OCI-LY3 (cell line): Measurements from ENCODE around the gene TPO.

Experiments used
- H2AFZ ChIP-seq: fragments of 200-600, 300-600 bp; shearing (Covaris generic); 2 replicates; pipeline ENCODE4 v1.6.0; 2014; ENCODE audit warnings: antibody characterized with exemption, low read depth, low read length
- H3K27ac ChIP-seq: fragments of 200-600, 300-600 bp; sonication (generic); 2 replicates; pipeline ENCODE4 v1.5.1; 2014; ENCODE audit warnings: mild to moderate bottlenecking, low read length, moderate library complexity, mixed read lengths
- H3K27me3 ChIP-seq: fragments of 200-600, 300-600 bp; sonication (generic); 2 replicates; pipeline ENCODE4 v1.6.1; 2014; ENCODE audit warnings: low read depth, low read length, mixed read lengths
- H3K36me3 ChIP-seq: fragments of 200-600, 300-600 bp; sonication (generic); replicated peaks from 2 replicates; pipeline ENCODE3; 2014; ENCODE audit warnings: low read depth, low read length, mixed read lengths
- H3K4me1 ChIP-seq: fragments of 300-600, 200-600 bp; sonication (generic); 2 replicates; pipeline ENCODE4 v1.6.1; 2014; ENCODE audit warnings: low read length, mixed read lengths
- H3K4me2 ChIP-seq: fragments of 200-600, 300-600 bp; sonication (generic); 2 replicates; pipeline ENCODE4 v1.6.1; 2014; ENCODE audit warnings: low read length, mixed read lengths
- H3K4me3 ChIP-seq: fragments of 300-600, 200-600 bp; sonication (generic); 2 replicates; pipeline ENCODE4 v1.5.1; 2014; ENCODE audit warnings: antibody characterized with exemption, mild to moderate bottlenecking, low read length, moderate library complexity
- H3K79me2 ChIP-seq: fragments of 300-600, 200-600 bp; shearing (Covaris generic); 2 replicates; pipeline ENCODE4 v1.6.1; 2014; ENCODE audit warnings: mild to moderate bottlenecking, low read length, mixed read lengths
- H3K9ac ChIP-seq: fragments of 300-600, 200-600 bp; shearing (Covaris generic); 2 replicates; pipeline ENCODE4 v1.6.0; 2014; ENCODE audit warnings: mild to moderate bottlenecking, low read length, moderate library complexity
- H3K9me3 ChIP-seq: fragments of 200-600, 300-600 bp; shearing (Covaris generic); 2 replicates; pipeline ENCODE4 v1.6.1; 2014; ENCODE audit warnings: low read length, mixed read lengths; ENCODE audit not compliant: insufficient read depth
- H4K20me1 ChIP-seq: fragments of 200-600, 300-600 bp; sonication (generic); 2 replicates; pipeline ENCODE4 v1.6.1; 2016; ENCODE audit warnings: low read length, mixed read lengths; ENCODE audit not compliant: insufficient read depth
- EZH2phosphoT487 ChIP-seq: fragments of 200-600 bp; shearing (Covaris generic); IDR thresholded peaks from 2 replicates; pipeline ENCODE4 v1.6.1; 2018; ENCODE audit warnings: antibody characterized with exemption, mixed run types, low read depth
- TF ChIP-seq, protein P1 (sequence below): fragments of 200-600, 300-600 bp; sonication (generic); IDR thresholded peaks from 2 replicates; pipeline ENCODE4 v1.5.1; 2014; ENCODE audit warnings: antibody characterized with exemption, low read length, low read depth

The TPO gene

DNA sequence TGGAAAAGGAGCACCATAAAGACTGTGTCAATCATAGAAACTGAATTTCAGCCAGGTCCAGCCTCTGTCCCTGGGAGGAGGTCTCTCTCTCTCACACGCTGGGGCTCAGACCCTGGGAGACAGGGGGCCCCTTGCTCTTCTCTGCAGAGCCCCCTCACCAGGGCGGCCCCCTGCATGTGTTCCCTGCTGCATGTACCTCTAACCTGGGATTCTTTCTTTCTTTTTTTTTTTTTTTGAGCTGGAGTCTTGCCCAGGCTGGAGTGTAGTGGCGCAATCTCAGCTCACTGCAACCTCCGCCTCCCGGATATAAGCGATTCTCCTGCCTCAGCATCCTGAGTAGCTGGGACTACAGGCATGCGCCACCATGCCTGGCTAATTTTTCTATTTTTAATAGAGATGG lies 46.5 kb downstream of the TPO start:
- Histone ChIP-seq H3K9me3 (no peaks in the 10 kb centered on the region), H3K4me3 (no peak overlapping the region), H3K36me3 (no peaks in the 10 kb centered on the region), H3K4me1 (no peaks in the 10 kb centered on the region), H2AFZ (no peak overlapping the region), H3K79me2 (no peaks in the 10 kb centered on the region), H3K4me2 (no peak overlapping the region), H3K27me3 (no peaks in the 10 kb centered on the region), H4K20me1 (no peaks in the 10 kb centered on the region), H3K9ac (no peak overlapping the region), H3K27ac (no peak overlapping the region)
- TF ChIP-seq, protein P1, sequence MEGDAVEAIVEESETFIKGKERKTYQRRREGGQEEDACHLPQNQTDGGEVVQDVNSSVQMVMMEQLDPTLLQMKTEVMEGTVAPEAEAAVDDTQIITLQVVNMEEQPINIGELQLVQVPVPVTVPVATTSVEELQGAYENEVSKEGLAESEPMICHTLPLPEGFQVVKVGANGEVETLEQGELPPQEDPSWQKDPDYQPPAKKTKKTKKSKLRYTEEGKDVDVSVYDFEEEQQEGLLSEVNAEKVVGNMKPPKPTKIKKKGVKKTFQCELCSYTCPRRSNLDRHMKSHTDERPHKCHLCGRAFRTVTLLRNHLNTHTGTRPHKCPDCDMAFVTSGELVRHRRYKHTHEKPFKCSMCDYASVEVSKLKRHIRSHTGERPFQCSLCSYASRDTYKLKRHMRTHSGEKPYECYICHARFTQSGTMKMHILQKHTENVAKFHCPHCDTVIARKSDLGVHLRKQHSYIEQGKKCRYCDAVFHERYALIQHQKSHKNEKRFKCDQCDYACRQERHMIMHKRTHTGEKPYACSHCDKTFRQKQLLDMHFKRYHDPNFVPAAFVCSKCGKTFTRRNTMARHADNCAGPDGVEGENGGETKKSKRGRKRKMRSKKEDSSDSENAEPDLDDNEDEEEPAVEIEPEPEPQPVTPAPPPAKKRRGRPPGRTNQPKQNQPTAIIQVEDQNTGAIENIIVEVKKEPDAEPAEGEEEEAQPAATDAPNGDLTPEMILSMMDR, result no peak
- no peak for TF ChIP-seq EZH2phosphoT487

DNA sequence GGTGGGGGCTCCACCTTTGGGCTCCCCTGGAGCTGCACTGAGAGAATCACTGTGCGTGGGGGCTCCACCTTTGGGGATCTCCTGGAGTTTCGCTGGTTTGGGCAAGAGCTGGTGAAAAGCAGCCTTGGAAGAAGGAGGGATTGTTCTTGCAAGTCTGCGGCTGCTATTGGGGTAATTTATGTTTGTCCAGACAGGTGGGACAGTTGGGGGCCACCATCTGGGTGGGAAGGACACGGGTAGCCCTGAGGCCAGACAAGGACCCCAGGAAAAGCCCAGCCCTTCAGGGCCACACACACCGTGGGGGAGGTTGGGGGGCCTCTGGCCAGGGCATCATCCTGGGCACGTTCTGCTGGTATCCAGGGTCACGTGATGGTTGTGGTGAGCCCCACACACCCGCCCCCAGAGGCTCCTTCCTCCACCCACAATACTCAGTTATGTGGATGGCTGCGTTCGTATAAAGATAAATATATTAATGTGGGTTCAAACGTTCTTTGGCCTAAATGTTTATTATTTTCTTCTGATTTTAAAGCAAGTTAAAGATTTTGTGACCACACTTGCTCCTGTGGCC lies 47.7 kb downstream of the TPO start:
- Histone ChIP-seq H3K36me3 (no peaks in the 10 kb centered on the region), H2AFZ (no peak overlapping the region), H3K4me3 (no peak overlapping the region), H3K27ac (no peak overlapping the region), H3K79me2 (no peaks in the 10 kb centered on the region), H3K4me1 (no peaks in the 10 kb centered on the region), H3K9me3 (no peaks in the 10 kb centered on the region), H3K27me3 (no peaks in the 10 kb centered on the region), H3K4me2 (no peak overlapping the region), H4K20me1 (no peaks in the 10 kb centered on the region), H3K9ac (no peak overlapping the region)
- TF ChIP-seq EZH2phosphoT487, result no peak
- TF ChIP-seq, protein P1, result no peak

DNA sequence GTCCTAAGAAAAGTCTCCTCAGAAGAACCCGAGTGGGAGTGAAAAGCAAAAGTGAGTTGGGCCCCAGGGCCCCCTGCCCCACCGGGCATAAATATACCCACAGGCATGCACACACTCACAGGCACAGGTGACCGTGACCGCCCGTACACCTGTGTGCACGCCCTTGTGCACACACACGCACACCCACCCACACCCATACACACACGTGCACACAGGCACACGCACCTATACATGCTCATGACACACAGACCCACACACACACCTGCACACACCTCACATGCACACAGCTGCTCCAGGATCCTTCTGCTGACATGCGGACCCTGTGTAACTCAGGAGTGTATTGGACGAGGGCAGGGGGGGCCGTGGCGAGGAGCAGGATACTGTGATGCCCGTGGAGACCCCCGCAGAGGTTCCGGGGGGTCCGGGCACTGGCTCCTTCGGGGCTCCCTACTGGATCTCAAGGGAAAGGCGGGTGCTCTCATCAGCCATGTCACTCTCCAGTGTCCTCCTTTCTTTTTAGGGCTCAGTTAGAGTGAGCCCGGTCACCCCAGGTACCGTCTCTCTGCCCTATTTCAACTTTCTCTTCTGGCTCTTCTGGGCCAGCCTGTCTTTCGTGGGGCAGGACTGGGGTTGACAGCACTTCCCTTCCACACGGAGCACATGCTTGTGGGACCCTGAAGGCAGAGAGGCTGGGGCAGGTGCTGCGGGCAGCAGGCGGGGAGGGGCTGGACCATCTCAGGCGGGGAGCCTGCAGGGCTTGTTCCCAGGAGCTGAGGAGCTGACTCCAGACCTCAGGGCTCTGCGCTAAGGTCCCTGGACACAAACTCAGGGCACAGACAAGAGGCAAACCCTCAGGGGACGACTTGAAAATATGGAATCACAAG lies 48.5 kb downstream of the TPO start:
- Histone ChIP-seq H4K20me1 (no peaks in the 10 kb centered on the region), H3K9ac (no peak overlapping the region), H3K4me2 (no peak overlapping the region), H3K27me3 (no peaks in the 10 kb centered on the region), H3K9me3 (no peaks in the 10 kb centered on the region), H3K79me2 (no peaks in the 10 kb centered on the region), H3K36me3 (no peaks in the 10 kb centered on the region), H3K4me3 (no peak overlapping the region), H3K27ac (no peak overlapping the region), H3K4me1 (no peaks in the 10 kb centered on the region), H2AFZ (no peak overlapping the region)
- TF ChIP-seq, protein P1, result no peak
- TF ChIP-seq EZH2phosphoT487, result no peak

DNA sequence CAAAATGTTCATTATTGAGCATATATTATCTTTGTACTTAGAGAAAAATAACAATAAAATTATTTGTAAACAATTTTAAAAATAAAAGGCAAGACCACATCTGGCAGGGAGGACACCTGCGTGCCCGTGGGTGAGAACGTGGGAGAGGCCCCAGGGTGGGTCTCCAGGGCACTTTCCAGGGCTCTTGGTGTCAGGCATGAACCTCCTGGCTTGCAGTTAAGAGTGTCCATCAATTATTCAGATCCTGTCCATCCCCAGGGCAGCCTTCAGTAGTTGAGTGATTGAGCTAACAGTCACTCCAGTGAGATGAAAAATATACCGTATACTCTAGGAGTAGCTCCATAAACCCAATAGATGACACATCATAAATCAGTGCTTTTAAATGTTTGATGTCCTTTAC lies 49.7 kb downstream of the TPO start:
- H4K20me1 ChIP-seq, result no peaks in the 10 kb centered on the region
- no peak overlapping the region for H3K4me3 ChIP-seq
- no peak overlapping the region for H3K27ac ChIP-seq
- H3K79me2 ChIP-seq, result no peaks in the 10 kb centered on the region
- H3K27me3 ChIP-seq, result no peaks in the 10 kb centered on the region
- H3K9ac ChIP-seq, result no peak overlapping the region
- H3K4me1 ChIP-seq, result no peaks in the 10 kb centered on the region
- no peaks in the 10 kb centered on the region for H3K9me3 ChIP-seq
- H3K36me3 ChIP-seq, result no peaks in the 10 kb centered on the region
- H3K4me2 ChIP-seq, result no peak overlapping the region
- no peak for TF ChIP-seq EZH2phosphoT487
- TF ChIP-seq, protein P1, result no peak
- no peak overlapping the region for H2AFZ ChIP-seq
